Stimulated activated CD8-positive, alpha-beta memory T cell treated with anti-CD3 and anti-CD28 coated beads, Interleukin-4, amount 100 ng/mL, for 4 hours (primary cell): Measurements from ENCODE around the gene SH3PXD2A.
"Not testable (repeated sequence)": the region's sequence is repeated elsewhere in the genome, so short reads cannot be mapped to it uniquely, and the experiment has no call there.

ENCODE experiments used
- DNase-seq, 2 donors: peaks; one replicate each; pipeline ENCODE4 v3.0.0-alpha.2; 2020; ENCODE audit warnings: low read depth in 2 of 2, low spot score in 1 of 2

The SH3PXD2A gene

GRCh38 chr10:103772096-103772845 lies 83.1 kb downstream of the SH3PXD2A start:
- peak in 1 of 2 donors; percentile 12 for DNase-seq

DNA sequence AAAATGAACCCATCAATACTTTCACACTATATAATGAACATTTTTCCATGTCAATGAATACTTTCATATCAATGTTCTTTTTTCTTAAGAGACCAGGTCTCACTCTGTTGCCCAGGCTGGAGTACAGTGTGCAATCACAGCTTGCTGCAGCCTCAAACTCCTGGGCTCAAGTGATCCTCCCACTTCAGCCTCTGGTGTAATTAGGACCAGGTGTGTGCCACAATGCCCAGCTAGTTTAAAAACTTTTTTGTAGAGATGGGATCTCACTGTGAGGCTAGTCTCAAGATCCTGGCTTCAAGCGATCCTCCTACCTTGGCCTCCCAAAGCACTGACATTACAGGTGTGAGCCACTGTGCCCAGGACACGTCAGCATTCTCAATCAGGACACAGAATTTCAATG lies 85.2 kb downstream of the SH3PXD2A start:
- no peak for DNase-seq

GRCh38 chr10:103769176-103769575 lies 86.2 kb downstream of the SH3PXD2A start:
- no peak for DNase-seq

GRCh38 chr10:103768345-103768744 lies 87.0 kb downstream of the SH3PXD2A start:
- no peak for DNase-seq

DNA sequence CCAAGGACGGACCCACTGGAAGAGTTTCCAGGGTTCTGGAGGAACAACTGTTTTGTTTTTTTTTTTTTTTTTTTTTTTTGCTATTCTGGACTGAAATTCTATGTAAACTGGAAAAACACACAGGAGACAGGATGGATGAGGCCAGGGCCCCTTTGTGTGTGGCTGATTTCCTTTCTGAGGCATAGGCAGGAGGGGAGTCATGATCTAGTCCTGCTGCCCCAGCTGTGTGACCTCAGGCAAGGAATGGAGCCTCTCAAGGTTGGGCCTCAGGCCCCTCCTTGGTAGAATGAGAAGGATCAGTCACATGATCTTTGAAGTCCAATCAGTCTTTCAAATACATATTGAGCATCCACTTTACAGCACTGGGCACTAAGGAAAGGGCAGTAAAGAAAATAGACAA lies 87.6 kb downstream of the SH3PXD2A start:
- no peak for DNase-seq

- DNase-seq, result no peak
Measured at GRCh38 chr10:103766751-103767505, 88.4 kb downstream of the SH3PXD2A start.

DNA sequence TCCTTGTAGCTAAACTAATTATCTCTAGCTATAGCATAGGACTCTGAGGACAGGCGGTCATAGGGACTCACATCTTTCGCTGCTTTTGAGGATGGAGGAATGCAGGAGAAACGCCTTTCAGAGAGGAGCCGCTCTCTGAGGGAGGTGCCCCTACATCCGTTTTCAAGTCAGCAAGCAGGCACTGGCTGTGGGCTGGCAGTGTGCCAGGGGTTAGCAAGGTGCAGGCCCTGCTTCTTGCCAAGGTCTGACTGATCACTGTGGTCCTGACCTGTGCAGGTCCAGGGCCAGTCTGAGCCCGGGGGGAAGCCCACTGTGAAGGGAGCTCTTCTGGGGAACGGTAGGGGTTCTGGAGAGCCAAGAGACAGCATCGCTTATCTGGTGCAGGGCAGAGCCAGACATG lies 89.4 kb downstream of the SH3PXD2A start:
- peak; percentile 37 to 49 for DNase-seq

DNA sequence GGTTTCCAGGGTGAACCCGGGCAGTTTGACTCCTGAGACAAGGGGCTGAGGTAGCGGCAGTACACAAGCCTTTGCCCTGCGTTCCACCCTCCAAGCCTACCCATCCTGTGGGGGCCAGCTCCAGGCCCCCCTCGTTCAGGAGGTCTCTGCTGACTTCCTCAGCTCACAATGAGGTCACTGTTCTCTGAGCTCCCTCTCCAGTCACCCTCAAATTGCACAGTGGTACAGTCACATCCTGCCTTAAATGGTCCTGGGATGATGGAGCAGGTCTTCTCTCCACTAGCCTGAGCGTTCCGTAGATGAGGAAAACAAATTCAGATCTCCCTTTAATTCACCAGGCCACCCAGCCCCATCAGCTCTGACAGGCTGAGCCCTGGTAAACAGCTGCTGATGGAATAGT lies 90.2 kb downstream of the SH3PXD2A start:
- DNase-seq, result no peak

DNA sequence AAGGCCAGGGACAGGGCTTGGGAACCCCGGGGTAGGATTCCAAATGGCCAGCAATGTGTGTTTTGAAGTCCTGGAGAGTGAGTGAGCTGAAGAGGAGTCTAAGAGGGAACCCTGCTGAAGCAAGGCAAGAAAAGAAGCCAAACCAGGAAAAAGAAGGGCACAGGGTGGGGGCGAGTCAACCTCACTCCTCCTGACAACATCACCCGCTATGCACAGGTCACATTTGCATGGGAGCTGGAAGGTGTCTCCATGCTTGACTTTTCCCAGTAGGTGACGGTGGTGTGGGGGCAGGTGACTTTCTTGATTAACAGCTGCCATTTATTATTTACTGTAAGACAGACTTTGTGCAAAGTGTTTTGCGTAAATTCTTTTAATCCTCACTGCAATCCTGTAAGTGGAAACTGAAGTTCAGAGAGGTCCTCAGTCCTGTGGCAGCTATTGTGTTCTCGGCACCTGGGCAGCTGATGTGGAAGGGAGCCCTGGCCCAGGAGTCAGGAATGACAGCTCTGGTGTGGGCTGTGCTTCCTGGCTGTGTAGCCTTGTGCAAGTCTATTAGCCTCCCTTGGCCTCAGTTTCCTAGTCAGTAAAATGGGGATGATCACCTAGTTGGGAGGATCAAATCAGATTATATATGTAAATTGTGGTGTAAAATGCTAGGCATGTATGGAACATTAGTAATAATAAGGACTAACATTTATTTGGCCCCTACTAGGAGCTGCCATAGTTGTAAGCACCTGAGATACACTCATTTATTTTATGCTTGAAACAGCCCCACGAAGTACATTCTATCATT lies 90.9 kb downstream of the SH3PXD2A start:
- DNase-seq, result no peak

DNA sequence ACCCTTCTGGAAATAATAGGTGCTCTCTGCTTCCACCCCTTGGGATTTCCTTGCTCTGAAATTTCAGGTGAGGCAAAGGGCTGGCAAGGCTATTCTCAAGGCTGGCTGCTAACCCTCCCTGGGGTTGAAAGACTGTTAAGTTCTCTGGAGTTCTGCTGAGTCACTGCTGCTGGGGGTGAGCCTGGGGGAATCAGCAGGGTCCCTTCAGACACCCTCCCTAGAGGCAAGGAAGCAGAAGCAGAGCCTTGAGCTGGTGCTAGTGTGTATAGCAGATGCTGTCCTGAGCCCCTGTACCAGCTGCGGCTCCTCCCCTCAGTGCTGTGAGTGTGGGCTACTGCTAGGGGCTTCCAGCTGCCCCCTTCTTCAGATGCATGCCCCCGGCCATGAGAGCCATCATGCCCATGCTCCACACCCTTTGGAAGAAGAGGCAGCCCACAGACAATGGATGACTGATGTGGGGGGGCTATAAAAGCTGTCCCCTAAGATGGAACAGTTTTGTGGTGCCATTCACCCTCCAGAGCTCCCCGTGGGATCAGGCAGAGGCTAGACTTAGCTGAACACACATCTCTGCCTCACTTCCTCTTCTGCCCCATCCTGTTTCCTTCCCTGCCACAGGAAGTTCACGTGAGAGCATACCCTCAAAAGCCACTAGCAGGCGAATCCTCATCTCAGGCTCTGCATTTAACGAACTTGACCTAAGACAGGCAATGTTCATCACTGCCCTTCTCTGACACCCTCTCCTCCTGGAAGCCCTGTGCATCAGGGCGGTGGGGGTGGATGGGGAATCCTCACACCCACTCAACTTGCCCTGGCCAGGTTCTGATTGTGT lies 91.8 kb downstream of the SH3PXD2A start:
- DNase-seq, result no peak

- no peak for DNase-seq
Measured at GRCh38 chr10:103762916-103763315, 92.5 kb downstream of the SH3PXD2A start.

- DNase-seq, result no peak
Measured at GRCh38 chr10:103762162-103762561, 93.2 kb downstream of the SH3PXD2A start.

GRCh38 chr10:103761075-103761920 lies 94.1 kb downstream of the SH3PXD2A start:
- DNase-seq, result no peak

DNA sequence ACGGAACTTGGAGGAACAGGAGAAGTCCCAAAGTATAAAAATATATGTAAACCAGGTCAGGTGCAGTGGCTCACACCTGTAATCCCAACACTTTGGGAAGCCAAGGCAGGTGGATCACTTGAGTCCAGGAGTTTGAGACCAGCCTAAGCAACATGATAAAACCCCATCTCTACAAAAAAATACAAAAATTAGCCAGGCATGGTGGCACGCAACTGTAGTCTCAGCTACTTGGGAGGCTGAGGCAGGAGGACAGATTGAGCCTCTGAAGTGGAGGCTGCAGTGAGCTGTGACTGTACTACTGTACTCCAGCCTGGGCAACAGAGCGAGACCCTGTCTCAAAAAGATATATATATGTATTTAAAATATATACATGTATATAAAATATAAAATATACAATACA lies 95.1 kb downstream of the SH3PXD2A start:
- not testable (repeated sequence) for DNase-seq

- no peak for DNase-seq
Measured at GRCh38 chr10:103759100-103759781, 96.1 kb downstream of the SH3PXD2A start.

DNA sequence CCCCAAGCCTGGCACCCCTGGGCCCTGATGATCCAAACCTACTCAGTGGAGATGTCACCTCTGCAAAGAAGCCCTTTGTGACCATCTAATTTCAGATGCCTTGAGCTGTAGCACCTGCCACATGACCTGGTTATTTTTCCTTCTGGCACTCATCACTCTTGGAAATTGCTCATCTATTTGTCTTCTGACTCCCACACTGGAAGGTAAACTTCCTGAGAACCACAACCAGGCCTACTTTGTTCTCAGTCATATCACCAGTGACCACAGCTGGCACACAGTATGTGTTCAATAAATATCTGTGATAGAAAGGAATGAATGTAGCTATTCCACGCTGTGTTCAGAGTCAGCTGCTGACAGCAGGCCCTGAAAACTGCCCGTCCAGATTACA lies 97.1 kb downstream of the SH3PXD2A start:
- no peak for DNase-seq

- DNase-seq, result peak in 1 of 2 donors; percentile 15
Measured at GRCh38 chr10:103757531-103758293, 97.7 kb downstream of the SH3PXD2A start.

DNA sequence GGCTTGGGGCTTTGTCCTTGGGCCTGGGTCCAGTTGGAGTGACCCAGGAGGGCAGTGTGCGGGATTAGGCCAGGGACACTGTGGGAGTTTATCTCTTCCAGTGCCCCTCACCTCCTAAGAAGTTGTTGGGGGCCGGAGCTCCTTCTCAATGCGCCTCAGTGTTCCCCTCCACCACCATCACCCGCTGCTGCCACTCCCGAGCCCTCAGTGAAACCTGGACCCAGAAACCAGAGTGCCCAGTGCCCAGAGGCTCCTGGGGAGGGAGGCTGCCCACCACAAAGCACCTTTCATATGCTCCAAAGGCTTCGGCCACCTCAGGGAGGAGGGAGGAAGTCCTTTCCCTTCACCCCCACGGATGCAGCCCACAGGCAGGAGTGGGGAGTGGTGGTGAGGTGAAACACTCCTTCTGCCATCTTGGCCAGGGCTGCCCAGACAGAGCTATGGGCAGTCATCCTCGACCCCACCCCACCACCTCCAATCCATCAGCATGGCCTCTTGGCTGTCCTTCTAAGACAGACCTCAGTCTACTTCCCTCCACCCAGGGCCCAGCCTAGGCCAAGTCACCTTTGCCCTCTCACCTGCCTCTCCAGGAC lies 99.0 kb downstream of the SH3PXD2A start:
- DNase-seq, result no peak
